ENCODE measurements around the gene MACROD2. TPM values are rescaled to one million over a fixed set of nuclear protein-coding genes. Genes with fewer than 3 reads are reported as not detected.

The MACROD2 gene
- total RNA-seq, 1 donor from 2014 or later = 3.5 TPM

DNA sequence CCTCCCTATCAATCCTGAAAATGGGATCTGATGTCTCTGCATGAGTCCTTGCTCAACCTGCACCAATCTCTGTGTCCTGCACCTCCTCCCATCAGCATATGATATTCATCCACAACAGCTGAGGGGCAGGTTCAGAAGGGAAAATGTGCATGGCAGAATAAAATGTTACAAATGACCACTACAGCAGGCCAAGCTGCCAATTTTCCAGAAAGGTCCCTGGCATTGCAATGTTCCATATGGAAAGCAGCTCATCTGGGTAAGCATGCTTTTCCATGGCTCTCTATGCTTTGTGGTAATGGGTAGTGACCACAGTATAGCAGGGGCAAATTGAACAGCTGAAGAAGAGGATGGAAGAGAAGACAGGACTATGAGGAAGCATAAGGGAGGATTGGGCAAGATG is 1183.3 kb downstream of the MACROD2 start:
- H3K36me3 ChIP-seq = no peaks in the 10 kb centered on the region
- TF ChIP-seq, protein P1, sequence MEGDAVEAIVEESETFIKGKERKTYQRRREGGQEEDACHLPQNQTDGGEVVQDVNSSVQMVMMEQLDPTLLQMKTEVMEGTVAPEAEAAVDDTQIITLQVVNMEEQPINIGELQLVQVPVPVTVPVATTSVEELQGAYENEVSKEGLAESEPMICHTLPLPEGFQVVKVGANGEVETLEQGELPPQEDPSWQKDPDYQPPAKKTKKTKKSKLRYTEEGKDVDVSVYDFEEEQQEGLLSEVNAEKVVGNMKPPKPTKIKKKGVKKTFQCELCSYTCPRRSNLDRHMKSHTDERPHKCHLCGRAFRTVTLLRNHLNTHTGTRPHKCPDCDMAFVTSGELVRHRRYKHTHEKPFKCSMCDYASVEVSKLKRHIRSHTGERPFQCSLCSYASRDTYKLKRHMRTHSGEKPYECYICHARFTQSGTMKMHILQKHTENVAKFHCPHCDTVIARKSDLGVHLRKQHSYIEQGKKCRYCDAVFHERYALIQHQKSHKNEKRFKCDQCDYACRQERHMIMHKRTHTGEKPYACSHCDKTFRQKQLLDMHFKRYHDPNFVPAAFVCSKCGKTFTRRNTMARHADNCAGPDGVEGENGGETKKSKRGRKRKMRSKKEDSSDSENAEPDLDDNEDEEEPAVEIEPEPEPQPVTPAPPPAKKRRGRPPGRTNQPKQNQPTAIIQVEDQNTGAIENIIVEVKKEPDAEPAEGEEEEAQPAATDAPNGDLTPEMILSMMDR (IDR thresholded peaks at IDR 0.05) = no peak
- H3K4me1 ChIP-seq = no peaks in the 10 kb centered on the region
- no peak for DNase-seq (ENCODE audit: low spot score in 2 of 2)
- H3K27me3 ChIP-seq = no peaks in the 10 kb centered on the region
- intact Hi-C loops (cut with DNase I) = no loop called here
- no peaks in the 10 kb centered on the region for H3K9me3 ChIP-seq
- H3K4me3 ChIP-seq = no peak overlapping the region
- no peak overlapping the region for H3K27ac ChIP-seq

DNA sequence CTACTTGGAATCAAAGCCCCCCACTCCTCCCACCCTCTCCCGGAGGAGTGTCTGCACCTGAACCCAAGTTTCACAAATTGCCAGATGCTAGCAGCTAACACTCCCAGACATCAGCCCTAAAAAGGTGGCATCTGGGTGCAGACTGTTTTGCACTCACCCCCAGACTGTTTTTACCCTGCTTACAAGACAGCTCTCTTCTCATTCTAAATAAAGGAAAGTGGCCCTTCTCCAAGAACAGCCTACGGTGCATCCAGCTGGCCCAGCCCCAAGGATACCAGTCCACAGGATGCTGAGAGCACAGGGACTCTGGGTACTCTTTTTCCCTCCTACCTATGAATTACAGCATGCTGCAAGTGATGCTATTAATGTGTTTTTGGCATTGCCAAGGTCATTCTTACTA is 1184.1 kb downstream of the MACROD2 start:
- no peak overlapping the region for H3K4me3 ChIP-seq
- intact Hi-C loops (cut with DNase I) = no loop called here
- TF ChIP-seq, protein P1 (IDR thresholded peaks at IDR 0.05) = no peak
- no peaks in the 10 kb centered on the region for H3K4me1 ChIP-seq
- DNase-seq (ENCODE audit: low spot score in 2 of 2) = no peak
- H3K9me3 ChIP-seq = no peaks in the 10 kb centered on the region
- no peak overlapping the region for H3K27ac ChIP-seq
- no peaks in the 10 kb centered on the region for H3K27me3 ChIP-seq
- no peaks in the 10 kb centered on the region for H3K36me3 ChIP-seq

DNA sequence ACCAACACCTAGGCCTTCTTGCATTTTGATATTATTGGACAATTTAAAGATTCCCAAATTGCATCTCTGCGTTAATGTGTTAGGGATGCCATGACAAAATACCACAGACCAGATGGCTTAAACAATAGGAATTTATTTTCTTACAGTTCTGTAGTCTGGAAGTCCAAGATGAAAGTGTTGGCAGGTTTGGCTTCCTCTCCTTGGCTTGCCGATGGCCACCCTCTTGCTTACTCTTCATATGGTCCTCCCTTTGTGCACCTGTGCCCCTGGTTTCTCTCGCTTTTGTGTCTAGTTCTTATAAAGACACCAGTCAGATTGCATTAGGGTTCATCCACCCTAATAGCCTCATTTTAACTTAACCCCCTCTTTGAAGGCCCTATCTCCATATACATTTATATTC is 1184.5 kb downstream of the MACROD2 start:
- H3K4me3 ChIP-seq = no peak overlapping the region
- no peaks in the 10 kb centered on the region for H3K36me3 ChIP-seq
- DNase-seq (ENCODE audit: low spot score in 2 of 2) = no peak
- no peak overlapping the region for H3K27ac ChIP-seq
- TF ChIP-seq, protein P1 (IDR thresholded peaks at IDR 0.05) = no peak
- no peaks in the 10 kb centered on the region for H3K27me3 ChIP-seq
- intact Hi-C loops (cut with DNase I) = no loop called here
- no peaks in the 10 kb centered on the region for H3K9me3 ChIP-seq
- no peaks in the 10 kb centered on the region for H3K4me1 ChIP-seq

DNA sequence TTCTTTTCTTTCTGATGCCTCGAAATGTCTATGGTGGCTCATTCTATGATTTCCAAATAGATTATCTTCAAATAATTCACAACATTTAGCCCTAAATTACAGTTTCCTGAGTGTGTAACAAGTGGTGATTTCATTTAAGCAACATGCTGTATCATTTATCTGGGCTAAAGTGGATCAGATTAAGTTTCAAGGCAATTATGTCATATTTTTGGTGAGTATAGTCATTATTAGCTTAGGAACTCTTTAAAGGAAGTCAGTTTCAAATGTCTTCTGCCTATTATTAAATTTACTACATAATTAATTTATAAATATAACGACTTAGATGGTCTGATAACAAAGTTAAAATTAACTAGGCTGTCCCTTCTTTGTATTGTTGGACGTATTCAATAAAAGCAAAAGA is 1190.0 kb downstream of the MACROD2 start:
- no peaks in the 10 kb centered on the region for H3K9me3 ChIP-seq
- TF ChIP-seq, protein P1 (IDR thresholded peaks at IDR 0.05) = no peak
- H3K4me1 ChIP-seq = no peaks in the 10 kb centered on the region
- no peak for DNase-seq (ENCODE audit: low spot score in 2 of 2)
- intact Hi-C loops (cut with DNase I) = no loop called here
- H3K36me3 ChIP-seq = no peaks in the 10 kb centered on the region
- no peak overlapping the region for H3K4me3 ChIP-seq
- no peaks in the 10 kb centered on the region for H3K27me3 ChIP-seq
- no peak overlapping the region for H3K27ac ChIP-seq

DNA sequence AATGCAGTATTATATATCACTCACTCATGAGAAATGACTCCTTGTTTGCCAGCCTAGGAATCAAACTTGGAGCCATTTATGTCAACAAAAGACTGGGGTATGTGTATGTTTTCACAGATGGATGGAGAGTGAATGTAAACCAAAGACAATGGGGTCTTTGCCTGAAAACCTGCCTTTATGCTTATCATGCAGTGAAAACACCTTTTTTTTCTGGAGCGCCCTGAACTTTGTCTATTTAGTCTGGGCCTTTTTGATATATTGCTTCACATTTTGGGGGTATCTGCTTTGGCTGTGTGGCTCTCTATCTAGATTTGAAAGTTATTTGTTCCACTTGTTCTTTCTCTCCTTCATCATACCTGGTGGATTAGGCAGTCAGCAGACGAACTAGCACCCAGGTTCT is 1190.6 kb downstream of the MACROD2 start:
- TF ChIP-seq, protein P1 (IDR thresholded peaks at IDR 0.05) = no peak
- Histone ChIP-seq H3K36me3 (no peaks in the 10 kb centered on the region), H3K4me3 (no peak overlapping the region), H3K9me3 (no peaks in the 10 kb centered on the region), H3K27me3 (no peaks in the 10 kb centered on the region), H3K4me1 (no peaks in the 10 kb centered on the region), H3K27ac (no peak overlapping the region)
- no peak for DNase-seq (ENCODE audit: low spot score in 2 of 2)
- intact Hi-C loops (cut with DNase I) = no loop called here

DNA sequence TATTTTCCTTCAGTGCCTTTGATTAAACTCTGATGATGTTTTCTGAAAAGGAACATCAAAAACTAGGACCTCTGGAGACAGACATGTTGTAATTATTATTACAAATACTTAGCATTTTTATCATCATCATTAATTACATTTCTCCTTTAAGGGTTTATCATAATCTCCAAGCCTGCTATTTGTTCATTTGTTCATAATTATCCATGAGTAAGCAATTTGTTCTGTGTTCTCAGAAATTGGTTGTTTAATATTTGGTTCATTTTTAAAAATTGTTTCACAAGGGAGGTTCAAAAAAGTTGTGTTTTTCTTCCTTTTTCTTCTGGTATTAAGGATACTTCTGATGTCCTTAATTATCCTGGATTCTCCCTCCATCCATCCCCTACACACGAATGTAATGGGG is 1192.3 kb downstream of the MACROD2 start:
- no peak for DNase-seq (ENCODE audit: low spot score in 2 of 2)
- TF ChIP-seq, protein P1 (IDR thresholded peaks at IDR 0.05) = no peak
- Histone ChIP-seq H3K9me3 (no peaks in the 10 kb centered on the region), H3K27me3 (no peaks in the 10 kb centered on the region), H3K4me3 (no peak overlapping the region), H3K36me3 (no peaks in the 10 kb centered on the region), H3K27ac (no peak overlapping the region), H3K4me1 (no peaks in the 10 kb centered on the region)
- intact Hi-C loops (cut with DNase I) = no loop called here
